CD4-positive, alpha-beta T cell treated with Interleukin-4 for 1 hour (primary cell): ENCODE results near the gene SLC5A3.

Source experiments
- DNase-seq, 2 donors: peaks; one replicate each; pipeline ENCODE4 v3.0.0-alpha.2; 2020 to 2022

Gene SLC5A3

GRCh38 chr21:34073032-34073748 lies at the start of gene SLC5A3, which contains the start of gene MRPS6:
TSS of gene SLC5A3 (plus strand) at chr21:34073578. CDS start at chr21:34095199, 21,621 bp downstream.
TSS of gene MRPS6 (plus strand) at chr21:34073578. CDS start at chr21:34073701, 123 bp downstream.
- peak; percentile 78 to 81 for DNase-seq

DNA sequence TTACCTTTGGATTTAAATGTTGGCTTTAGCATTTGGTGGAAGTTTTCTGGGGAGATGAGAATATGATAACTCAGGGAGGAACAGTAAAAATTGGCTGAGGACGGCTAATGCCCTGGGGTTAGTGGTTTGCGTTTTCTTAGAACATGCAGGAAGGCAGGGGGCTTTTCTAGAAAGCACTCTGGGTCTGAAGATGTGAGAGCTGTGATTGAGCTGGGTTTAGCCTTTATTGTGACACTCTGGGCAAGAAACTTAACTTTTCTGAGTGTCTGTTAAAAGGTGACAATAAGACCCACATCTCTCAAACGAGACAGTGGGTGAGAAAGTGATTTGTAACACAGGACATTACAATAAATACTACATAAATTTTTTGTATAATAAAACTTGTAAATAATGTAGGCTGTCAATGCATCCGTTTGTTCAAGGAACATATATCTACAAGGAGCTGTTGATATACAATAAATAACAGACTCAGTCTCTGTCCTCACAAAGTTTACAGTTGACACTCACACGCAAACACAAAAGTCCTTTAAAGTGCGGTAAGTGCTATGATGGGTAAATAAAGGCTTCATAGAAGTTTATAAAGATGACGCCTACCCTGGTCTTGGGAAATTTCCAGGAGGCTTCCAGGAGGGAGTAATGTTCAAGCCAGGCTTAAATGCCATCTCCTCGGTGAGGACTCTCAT lies 49.5 kb upstream of the SLC5A3 start:
- no peak for DNase-seq

- DNase-seq, result no peak
Observed at GRCh38 chr21:34024374-34024693, 49.0 kb upstream of the SLC5A3 start.

- no peak for DNase-seq
Observed at GRCh38 chr21:34027721-34028461, 45.5 kb upstream of the SLC5A3 start.

GRCh38 chr21:34029743-34030528 lies 43.4 kb upstream of the SLC5A3 start:
- peak; percentile 68 to 72 for DNase-seq

GRCh38 chr21:34031835-34032370 lies 41.5 kb upstream of the SLC5A3 start:
- DNase-seq, result no peak

DNA sequence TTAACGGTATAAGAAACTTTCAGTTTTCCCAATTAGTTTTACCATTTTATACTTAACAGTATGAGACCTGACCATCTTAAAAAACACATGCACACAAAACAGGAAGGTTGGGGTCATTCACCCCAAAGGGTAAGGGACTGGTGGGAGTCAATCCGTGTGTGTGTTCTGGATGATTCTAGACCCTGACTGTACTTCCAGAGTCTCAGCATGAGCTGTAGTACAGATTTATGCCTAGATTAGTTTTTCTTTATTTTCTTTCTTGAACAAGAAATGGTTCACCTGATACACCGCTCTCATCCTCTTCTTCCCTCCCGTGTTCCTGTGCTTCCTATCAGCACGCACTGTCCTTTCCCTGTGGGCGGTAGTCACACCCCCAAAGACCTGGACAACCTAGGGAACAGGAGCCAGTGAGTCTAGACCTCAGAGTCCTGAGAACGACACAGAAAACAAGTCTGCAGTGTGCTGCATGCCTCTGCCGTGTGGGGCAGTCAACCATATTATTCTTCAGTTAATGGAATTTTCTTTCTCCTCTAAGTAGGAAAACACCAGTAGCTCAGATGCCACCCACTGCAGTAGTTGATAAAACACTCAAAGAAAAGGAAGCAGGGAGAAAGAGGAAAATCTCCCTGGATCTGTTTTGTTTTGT lies 38.9 kb upstream of the SLC5A3 start:
- DNase-seq, result no peak

DNA sequence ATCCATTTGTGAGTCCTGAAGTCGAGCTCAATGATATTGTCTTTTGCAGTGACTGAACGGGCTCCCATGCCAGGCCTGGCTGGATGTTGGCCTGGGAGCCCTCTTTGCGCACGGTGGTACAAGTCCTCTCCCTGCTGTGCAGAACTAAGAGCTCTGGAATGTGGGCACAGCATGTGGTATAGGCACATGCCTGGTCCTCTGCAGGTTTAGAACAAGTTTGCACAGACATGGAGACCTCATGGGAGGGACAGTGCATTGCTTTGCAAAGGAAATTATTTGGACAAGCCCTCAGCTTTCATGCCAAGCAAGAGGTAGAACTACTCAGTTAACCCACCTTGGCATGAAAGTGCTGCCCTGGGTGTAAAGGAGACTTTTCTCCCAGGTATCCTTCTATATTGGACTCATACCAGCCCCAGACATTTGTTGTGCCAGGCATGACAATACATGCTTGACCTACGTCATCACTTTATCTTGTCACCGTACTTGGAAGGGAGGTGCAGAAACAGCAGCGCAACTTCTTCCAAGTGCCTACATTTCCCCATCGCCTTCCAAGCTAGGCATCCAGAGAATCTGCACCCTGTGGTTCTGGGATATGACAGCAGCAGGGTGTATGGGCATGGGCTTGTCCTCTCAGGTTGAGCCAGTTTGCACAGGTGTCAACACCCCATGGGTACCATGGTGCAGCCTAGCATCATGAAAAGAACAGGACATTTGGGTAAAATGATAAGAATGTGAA lies 37.6 kb upstream of the SLC5A3 start:
- no peak for DNase-seq

- no peak for DNase-seq
Observed at GRCh38 chr21:34037009-34037795, 36.2 kb upstream of the SLC5A3 start.

DNA sequence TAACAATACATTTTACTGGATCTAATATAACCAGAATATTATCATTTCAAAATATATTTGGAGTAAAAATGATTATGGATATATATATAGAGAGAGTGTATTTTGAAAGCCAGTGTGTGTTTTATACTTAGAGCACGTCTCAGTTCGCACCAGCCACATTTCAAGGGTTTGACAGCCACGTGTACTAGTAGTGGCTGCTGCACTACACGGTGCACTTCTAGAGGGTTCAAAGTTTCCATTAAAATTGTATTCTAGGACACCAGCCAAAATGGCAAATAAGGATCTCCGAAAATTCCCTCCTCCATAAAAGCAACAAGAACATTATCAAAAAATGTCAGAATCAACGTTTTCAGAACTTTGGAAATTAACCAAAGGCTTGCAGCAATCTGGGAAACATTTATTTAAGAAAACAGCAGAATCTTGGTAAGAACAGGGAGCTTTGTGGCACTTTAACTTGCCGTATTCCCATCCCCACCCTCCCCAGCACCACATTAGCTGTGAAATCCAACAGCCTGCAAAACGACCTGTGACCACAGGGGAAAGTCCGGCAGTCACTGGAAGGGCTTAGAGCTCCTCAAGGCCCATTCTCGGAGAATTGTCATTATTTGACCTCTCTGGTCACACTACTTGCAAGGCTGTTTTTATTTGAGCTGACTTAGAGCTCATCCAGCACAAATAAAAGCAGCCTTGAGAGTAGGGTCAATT lies 33.5 kb upstream of the SLC5A3 start:
- DNase-seq, result no peak

GRCh38 chr21:34042735-34043134 lies 30.6 kb upstream of the SLC5A3 start:
- no peak for DNase-seq

DNA sequence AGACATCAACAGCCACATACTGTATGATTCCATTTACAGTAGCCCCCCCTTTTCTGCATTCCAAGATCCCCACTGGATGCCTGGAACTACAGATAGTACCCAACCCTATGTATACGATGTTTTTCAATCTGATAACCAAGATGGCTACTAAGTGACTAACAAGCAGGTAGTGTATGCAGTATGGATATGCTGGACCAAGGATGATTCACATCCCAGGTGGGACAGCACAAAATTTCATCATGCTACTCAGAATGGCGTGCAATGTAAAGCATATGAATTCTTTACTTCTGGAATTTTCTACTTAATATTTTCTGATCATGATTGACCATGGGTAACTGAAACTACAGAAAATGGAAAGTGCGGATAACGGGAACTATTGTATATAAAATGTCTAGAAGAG lies 30.0 kb upstream of the SLC5A3 start:
- no peak for DNase-seq

DNA sequence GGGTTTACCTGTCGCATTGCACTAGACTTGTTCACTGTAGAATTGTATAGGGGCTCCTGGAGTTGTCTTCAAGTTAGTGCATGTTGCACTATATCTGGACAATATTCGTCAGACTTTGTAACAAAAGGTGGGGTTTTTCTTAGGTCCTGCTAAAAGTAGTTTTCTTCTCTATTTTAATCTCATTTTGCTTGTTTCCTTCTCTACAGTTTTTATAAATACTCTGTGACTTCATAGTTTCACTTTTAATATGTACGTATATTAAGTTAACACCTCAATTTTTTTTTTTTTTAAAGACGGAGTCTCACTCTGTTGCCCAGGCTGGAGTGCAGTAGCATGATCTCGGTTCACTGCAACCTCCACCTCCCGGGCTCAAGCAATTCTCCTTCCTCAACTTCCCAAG lies 26.5 kb upstream of the SLC5A3 start:
- peak in 1 of 2 donors; percentile 29 for DNase-seq

DNA sequence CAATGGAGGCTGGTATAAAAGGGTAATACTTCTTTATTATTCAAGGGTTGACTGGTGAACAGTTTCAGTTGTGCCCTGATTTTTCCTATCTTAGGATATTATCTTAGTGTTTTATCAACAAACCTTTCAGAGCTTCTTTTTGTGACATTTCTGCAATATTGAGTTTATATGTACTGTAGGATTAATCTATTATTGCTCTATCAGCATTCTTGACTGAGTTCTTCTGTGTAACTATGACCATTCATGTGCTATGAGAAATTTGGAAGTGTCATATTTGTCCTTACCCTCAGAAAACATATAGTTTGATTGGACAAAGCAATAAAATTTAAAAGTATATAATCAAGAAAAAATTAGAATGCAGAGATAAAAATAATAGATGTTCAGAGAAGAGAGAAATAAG lies 25.5 kb upstream of the SLC5A3 start:
- DNase-seq, result no peak

GRCh38 chr21:34052171-34052570 lies 21.2 kb upstream of the SLC5A3 start:
- DNase-seq, result no peak

- DNase-seq, result no peak
Observed at GRCh38 chr21:34054259-34054658, 19.1 kb upstream of the SLC5A3 start.

- no peak for DNase-seq
Observed at GRCh38 chr21:34055615-34056014, 17.8 kb upstream of the SLC5A3 start.

DNA sequence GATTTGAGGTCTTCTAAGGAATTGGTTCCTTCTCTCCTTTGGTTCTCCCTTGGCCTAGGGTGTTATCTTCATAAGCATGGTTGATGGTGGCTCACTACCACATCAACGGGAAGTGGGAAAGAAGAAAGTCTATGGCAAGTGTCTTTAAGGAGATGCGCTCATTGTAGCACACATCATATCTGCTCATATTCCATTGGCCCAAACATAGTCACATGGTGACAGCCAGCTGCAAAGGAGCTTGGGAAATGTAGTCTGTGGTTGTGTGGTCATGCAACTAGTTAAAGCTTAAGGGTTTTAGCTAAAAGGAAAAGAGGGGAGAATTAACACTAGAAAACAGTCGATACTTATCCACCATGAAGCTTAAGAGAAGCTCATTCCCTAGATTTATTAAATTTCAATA lies 11.4 kb upstream of the SLC5A3 start:
- no peak for DNase-seq

- DNase-seq, result no peak
Observed at GRCh38 chr21:34065027-34065426, 8.4 kb upstream of the SLC5A3 start.

DNA sequence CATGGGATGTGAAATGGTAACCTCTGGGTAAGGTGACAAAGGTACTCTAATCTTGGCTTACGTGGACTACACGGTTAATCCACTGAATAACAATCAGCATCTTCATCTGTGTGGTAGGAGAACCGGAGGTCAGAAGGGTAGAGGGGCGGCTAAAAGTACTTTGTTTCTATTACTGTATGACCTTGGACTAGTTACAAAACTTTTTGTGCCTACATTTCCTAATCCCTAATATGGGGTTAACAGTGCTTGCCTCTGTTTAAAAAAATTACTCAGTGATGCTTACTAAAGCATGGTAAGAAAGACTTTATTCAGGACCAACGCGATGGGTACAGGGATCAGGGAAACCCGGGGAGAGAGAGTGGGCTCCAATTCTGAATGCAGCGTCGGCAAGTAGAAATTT lies 1.7 kb upstream of the SLC5A3 start:
- DNase-seq, result no peak
